KBM-7 (cell line): ENCODE measurements around the gene GNPTG.

Experiments used
- DNase-seq: peaks from one replicate; pipeline ENCODE4 v3.0.0-alpha.2; 2015
- in situ Hi-C: fragments of 300-500 bp; cut with MboI; formaldehyde crosslinking; loops from 2 replicates; pipeline ENCODE4 v1.14.3; 2020; ENCODE audit warnings: low sequenced_read_pairs, low pct_unique_long_range_greater_than_20kb, mixed read lengths

The GNPTG gene

DNA sequence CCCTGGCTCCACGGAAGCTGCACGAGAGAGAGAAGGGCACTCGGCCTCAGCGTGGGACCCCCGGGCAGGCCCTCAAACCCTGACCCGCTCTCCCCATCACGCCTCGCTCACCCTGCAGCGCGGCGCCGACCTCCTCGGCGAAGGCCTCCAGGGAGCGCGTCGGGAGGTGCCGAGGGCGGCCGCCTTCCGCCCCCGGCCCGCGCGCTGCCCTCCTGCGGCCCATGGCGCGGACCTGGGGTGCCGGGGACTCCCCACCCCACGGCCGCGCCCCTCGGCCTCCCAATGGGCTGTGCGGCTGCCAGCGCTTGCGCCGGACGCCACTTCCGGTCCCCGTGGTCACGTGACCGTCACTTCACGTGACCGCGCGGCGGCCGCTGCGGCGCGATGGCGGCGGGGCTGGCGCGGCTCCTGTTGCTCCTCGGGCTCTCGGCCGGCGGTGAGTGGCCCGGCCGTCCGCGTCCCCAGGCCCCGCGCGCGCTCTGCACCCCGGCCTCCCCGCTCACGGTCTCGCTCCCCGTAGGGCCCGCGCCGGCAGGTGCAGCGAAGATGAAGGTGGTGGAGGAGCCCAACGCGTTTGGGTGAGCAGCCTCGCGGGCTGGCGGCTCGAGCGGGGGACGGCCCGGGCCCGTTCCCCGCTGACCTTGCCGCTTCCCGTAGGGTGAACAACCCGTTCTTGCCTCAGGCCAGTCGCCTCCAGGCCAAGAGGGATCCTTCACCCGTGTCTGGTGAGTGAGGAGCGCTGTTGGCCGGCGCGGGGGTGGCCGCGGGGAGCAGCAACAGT, at the start of gene GNPTG, which contains the start of gene TSR3:
Gene GNPTG, plus strand, starts transcription at position 350 of the 781 bp plus-strand sequence. Its CDS starts 35 bp downstream, at position 385.
Gene TSR3, minus strand, starts transcription at position 297 of the 781 bp plus-strand sequence. Its CDS starts 74 bp downstream, at position 223.
- in situ Hi-C loops, result no loop called here
- DNase-seq, result peak; percentile 78

DNA sequence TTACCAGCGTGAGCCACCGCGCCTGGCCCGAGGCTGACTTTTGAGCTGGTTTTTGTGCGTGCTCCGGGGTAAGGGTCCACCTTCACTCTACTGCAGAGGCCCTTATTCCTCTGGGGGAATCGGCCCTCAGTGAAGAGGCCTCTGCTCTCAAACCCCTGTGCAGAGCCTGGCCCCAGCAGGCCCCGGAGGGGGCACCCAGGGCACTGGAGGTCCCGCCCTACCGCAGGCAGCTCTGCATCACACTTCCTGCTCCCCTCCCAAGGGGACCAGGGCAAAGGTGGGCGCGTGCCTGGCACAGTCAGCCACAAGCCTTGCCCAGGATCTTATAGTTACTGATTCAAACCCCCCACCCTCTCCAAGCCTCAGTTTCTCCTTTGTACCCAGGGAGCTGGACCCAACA, 45.9 kb upstream of the GNPTG start:
- DNase-seq, result no peak
- in situ Hi-C loops, result no loop called here

DNA sequence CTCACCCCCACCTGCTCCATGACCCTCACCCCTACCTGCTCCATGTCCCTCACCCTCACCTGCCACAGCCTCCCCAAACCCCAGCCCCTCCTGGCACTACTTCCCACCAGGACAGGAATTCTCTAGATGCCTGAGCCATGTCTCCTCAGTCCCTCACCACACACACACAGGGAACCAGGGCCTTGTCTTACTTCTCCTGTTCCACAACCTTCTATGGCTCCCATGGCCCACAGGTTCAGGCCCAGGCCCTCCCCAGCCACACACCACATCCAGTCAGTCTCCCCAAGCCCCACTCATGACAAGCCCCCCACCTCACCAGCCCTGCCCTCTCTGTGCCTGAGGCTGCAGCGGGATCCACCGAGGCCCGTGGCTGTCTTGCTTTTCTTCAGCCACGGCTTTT, 45.4 kb upstream of the GNPTG start:
- in situ Hi-C loops, result no loop called here
- no peak for DNase-seq

DNA sequence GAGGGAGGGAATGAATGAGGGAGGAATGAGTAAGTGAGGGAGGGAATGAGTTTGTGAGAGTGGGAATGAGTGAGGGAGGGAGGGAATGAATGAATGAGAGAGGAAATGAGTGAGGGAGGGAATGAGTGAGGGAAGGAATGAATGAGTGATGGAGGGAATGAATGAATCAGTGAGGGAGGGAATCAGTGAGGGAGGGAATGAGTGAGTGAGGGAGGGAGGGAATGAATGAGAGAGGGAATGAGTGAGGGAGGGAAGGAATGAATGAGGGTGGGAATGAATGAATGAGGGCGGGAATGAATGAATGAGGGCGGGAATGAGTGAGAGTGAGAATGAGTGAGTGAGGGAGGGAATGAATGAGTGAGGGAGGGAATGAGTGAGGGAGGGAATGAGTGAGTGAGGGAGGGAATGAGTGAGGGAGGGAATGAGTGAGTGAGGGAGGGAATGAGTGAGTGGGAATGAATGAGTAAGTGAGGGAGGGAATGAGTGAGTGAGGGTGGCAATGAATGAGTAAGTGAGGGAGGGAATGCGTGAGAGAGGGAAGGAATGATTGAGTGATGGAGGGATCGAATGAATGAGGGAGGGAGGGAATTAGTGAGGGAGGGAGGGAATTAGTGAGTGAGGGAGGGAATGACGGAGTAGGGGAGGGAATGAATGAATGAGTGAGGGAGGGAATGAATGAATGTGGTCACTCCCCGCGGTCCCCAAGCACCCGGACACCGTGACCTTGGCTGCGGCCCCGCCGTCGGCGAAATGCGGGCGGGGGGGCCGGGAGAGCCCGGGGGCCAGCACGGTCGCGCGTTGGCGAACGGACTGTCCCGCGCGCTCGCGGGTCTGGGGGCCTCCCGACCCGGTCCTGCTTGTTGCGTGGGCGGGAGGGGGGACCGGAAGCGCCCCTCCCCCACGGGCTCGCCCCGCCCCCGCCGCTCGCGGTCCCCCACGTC, 43.4 kb upstream of the GNPTG start:
- DNase-seq, result peak; percentile 52
- in situ Hi-C loops, result no loop called here

DNA sequence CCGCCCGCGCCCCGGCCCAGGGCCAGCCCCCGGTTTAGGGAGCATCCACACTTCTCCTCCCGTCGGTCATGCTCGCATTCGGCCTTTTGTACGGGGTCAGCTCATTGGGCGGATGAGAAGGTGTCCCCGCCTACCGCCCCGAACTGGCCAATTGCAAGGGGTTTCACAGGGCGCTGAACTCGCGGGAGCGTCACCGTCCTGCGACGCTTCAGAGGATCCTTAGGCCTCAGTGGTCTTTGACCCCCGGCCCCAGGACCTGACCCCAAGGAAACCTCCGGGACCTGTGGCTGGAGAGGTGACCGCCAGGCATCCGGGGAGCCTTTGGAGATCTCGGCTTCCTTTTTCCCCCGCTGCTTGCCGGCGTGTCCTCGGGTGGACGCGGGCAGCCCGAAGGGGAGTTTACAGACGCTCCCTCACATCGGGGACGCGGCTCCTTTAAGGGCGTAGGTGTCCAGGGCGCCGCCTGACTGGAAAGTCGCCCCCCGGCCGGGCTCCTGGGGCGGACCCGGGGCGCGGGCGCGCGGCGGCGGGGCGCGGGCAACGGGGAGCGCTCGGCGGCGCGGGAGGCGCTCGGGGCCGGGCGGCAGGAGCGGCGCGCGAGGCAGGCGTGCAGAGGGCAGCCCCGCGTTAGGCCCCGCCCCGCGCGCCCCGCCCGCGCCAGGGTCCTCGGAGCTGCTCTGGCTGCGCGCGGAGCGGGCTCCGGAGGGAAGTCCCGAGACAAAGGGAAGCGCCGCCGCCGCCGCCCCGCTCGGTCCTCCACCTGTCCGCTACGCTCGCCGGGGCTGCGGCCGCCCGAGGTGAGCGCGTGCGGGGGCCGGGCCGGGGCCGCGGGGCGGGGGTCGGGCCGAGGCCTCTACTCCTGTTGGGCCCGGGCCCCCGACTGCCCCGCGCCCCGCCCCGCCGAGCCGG, 42.5 kb upstream of the GNPTG start, which contains the start of gene UBE2I:
Gene UBE2I, plus strand, starts transcription at position 660 of the 909 bp plus-strand sequence. CDS start 4,395 bp downstream, outside the sequence.
- DNase-seq, result peak; percentile 99
- in situ Hi-C loops, result no loop called here

DNA sequence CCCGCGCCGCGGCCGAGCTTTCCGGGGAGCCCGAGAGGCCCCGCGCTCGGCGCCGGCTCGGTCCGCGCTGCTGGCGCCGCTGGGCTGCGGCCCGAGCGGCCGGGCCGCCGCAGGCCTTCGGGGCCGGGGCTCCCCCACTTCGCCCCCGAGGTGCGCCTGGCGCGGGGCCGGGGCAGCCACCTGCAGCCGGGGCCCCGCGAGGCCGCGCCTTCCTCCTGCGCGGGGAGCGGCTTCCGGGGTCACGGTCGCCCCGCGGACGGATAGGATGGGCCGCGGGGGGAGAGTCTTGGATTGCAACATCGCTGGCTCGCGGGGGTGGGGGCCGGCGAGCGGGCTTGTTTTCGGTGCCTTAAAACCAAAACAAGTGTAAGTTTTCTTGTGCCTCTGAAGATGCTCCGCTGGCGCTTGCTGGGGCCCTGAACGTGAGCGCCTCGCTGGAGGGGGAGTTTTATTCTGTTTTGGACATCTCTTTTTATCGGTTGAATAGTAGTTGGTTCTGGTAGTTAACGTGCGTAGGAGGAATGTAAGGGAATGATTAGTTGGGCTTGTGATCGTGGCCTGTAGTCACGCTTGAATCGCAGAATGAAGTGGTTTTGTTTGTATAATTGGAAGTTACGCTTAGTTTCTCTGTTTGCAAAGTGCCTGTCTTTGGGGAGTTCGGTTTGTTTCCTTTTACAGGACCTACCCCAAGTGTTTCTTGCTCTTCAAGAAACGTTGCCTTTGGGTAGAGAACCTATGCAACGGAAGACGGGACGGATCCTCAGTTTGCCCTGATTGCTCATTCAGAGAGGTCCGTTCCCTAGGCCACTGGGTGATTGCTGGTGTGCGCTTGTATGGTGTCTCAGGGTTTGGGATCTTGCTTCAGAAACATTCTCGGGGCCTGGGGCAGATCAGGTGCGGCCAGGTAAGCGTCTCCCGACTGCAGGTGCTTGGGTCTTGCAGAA, 41.6 kb upstream of the GNPTG start:
- in situ Hi-C loops, result no loop called here
- peak; percentile 32 for DNase-seq

DNA sequence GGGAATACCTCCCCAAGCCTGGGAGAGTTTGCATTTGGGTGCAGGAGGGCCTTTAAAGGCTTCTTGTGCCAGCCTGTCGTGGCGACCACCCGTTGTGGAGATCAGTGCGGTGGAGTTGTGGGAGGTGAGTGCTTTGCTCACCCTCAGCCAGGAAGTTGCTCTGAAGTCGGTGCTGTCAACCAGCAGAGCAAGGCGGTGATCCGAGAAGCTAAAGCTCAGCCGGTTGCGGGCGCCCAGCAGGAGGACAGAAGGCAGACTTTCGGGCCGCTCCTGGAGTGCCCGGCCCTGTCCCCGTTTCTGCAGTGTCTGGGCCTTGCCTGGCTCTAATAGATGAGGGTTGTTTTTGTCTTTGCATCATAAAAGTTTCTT, 40.9 kb upstream of the GNPTG start:
- in situ Hi-C loops, result no loop called here
- peak; percentile 37 for DNase-seq

DNA sequence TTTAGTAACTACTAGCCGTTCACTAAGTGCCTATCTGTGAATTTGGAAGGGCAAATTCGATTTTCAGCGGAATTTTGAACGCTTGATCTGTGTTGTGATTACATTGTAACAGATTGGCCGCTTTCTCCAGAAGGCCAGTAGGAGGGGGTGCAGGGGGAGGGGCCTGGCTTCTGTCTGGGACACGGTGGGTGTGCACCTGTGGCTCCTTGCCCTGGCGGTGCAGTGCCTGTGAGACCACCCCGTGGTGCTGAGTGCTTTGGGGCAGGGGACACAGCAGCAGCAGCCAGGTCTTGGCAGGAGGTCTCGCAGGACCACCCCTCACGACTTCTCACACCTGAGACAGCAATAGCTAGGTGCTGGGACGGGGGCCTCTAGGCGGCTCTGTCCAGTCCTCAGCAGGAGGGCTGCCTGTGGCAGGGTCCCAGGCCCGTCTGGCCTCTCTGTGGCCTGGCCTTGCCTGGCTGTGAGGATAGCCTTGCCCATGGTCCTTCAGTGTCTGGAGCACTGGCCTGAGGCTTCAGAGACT, 40.5 kb upstream of the GNPTG start:
- in situ Hi-C loops, result no loop called here
- no peak for DNase-seq

DNA sequence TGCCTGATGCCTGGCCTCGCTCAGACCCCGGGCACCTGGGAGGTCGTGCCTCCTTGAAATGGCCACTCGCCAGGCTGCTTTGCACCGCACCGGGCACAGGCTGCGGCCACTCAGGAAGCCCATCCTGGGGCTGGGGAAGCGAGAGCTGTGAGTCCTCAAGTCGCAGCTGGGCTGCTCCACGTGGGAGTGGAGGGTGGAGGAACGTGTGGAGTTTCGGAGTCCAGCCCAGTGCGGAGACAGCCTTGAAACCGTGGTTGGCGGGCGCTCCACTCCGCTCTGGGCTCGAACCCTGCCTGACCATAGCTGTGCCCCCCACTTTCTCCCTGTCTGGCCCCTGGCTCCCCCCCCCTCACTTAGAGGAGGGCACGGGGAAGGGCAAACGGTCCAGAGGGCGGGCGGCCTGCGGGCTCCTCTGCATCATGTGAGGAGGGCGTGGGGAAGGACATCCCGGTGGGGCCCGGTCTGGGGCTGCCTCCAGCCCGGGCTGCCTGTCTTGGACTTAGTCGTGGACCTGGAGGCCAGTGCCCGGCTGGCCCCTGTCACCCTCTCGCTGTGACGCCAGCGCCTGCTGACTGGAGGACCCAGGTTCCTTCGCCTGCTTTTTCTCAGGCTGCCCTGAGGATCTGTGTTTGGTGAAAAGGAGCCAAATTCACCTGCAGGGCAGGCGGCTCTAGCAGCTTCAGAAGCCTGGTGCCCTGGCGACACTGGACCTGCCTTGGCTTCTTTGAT, 39.8 kb upstream of the GNPTG start:
- no peak for DNase-seq
- in situ Hi-C loops, result no loop called here

DNA sequence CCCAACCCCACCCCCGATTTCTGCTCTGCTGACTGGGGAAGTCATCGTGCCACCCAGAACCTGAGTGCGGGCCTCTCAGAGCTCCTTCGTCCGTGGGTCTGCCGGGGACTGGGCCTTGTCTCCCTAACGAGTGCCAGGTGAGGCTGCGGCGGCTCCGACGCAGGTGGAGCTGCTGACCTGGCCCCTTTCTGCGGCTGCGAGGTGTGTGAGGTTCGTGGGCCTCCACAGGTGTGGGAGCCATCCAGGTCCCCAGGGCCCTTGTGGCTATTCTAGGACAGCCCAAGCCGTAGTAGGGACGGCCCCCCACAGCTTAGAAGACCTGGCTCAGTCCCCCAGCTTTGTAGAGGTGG, 39.3 kb upstream of the GNPTG start:
- DNase-seq, result no peak

DNA sequence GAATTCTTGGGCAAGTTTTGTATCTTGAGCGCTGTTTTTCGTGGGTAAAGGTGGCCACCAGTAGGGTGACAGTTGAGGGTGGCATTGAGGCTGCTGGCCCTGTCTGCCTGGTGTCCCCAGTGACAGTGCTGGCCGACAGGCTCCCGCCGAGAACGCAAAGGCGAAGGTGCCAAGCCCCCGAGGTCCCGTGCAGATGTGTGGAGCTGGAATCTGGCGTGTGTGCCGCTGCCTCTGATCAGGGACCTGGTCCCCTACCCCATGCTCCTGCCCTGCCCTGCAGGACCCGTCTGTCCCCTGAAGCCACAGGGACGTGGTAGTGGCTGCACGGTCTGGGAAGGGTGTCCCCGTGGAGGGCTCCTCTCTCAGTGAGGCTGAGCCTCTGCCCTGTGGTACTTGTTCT, 38.8 kb upstream of the GNPTG start:
- in situ Hi-C loops, result no loop called here
- no peak for DNase-seq

More for the DNA sequence above, 39.3 kb upstream of the GNPTG start:
- in situ Hi-C loops, result no loop called here

DNA sequence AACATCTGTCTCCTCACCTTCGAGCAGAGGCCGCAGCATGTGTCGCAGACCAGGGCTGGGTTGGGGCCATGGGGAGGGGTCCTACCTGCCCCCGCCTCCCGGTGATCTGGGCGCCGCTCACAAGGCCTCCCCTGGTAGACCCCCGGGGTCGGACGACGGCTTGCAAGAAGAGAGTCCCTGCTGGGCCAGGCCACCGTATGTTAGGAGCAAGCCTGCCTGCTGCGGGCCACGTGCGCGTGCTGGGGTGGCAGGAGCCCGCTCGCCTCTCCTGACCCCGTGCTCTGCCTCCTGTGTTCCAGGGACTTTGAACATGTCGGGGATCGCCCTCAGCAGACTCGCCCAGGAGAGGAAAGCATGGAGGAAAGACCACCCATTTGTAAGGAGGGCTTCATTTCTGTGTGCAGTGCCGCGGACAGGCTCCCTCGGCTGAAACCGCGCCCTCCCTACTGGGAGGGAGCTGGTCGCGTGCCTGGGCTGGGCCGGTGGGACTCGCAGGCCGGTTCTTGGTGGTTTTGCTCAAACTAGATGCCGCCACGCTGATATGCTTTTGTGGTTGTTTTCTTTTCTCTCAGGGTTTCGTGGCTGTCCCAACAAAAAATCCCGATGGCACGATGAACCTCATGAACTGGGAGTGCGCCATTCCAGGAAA, 37.9 kb upstream of the GNPTG start:
- in situ Hi-C loops, result no loop called here
- DNase-seq, result no peak

DNA sequence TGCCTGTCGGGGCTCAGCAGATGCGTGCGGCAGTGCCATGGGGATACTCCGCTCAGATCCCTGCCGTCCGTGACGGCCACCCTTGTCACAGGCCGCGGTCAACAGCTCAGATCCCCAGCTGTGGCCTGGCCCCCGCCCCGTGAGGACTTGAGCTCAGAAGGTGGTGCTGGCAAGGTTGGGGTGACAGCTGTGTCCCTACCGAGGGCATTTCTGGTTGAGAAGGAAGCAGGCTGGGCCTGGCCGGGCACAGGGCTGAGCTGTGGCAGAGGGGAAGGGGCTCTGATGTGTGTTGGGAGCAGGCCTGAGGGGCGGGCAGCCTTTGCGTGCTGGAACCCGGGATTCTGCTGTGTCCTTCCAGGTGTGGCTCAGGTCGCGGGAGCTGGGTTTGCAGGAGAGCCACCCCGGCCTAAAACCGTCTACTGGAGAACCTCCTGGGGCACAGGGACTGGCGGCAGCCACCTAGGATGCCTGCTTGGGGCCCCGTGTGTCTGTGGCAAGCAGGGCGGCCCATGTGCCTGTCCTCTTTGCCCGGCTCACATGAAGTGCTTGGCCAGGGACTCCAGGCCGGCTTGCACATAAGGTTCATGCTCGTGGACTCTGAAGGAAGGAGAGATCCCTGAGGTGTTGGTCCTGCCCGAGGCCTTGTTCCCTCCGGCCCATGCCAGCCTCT, 37.2 kb upstream of the GNPTG start:
- in situ Hi-C loops, result no loop called here
- DNase-seq, result no peak

DNA sequence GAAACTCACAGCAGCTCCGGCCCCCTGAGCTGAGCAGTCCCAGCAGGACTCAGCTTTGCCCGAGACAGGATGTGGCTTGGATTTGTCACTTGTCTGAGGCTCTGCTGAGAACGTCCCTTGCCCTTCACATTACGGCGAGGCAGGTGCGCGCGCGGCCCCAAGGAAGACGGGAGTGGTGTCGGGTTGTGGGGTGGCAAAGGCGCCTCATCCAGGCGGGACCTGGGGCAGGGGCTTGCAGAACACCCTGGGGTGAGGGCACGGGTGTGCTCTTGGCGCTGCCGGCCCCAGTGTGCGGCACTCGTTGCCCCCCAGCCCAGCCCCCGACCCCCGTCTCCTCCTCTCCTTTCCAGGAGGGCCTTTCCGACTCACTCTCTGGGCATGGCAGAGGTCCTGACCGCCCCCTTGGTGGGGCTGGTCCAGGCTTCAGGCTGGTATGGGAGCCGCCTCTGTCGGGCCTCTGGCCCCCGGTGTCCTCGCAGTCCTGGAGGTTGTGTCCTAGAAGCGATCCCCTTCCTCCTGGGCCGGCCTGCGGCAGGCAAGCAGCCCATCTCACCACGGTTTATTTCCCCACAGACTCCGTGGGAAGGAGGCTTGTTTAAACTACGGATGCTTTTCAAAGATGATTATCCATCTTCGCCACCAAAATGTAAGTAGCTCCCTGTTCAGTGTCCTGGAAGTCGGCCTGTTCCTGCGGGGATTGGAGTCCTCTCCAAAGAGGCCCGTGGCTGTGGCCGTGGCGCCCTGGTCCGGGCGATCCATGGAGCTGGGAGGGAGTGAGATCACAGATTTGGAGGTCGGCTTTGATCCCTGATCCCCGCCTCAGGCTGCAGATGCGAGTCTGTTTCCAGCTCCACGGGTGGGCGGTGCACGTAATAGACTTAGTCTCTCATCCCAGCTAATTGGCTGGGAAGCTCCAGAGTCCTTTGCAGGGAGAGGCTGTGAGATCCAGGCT, 36.4 kb upstream of the GNPTG start:
- DNase-seq, result no peak
- in situ Hi-C loops, result no loop called here

DNA sequence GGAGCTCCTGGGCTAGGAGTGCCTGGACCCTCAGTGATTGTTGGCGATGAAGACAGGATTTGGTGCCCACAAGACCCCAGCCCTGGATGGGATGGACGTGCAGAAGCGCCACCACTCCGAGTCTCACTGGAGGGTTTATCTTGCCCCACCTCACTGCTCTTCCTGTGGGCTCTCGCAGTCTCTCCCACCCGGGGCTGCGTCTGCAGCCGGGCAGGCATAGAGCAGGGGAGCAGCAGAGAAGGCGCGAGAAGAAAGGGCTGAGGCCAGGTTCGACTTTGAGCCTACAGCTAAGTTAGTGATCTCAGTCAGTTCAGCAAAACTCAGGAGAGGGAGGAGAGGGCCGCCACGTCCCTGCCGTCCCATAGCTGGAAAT, 35.7 kb upstream of the GNPTG start:
- in situ Hi-C loops, result no loop called here

More for the DNA sequence above, 35.7 kb upstream of the GNPTG start:
- DNase-seq, result no peak
